GM19324 (cell line): Measurements from ENCODE around the gene EEIG2.
"Not testable (repeated sequence)": the region's sequence is repeated elsewhere in the genome, so short reads cannot be mapped to it uniquely, and the experiment has no call there.

Source experiments
- ATAC-seq: cut with Tn5 transposase; IDR thresholded peaks from one replicate; pipeline ENCODE4 v1.9.1; 2021; ENCODE audit warnings: mild to moderate bottlenecking, moderate library complexity; ENCODE audit not compliant: unreplicated experiment, low FRiP score

Gene EEIG2

GRCh38 chr1:108541861-108542260 is 18.0 kb upstream of the EEIG2 start:
- ATAC-seq = no peak

- ATAC-seq = not testable (repeated sequence)
These were observed 12.4 kb upstream of the EEIG2 start for GRCh38 chr1:108547493-108547892.

GRCh38 chr1:108551137-108551862 is 8.6 kb upstream of the EEIG2 start:
- no peak for ATAC-seq

DNA sequence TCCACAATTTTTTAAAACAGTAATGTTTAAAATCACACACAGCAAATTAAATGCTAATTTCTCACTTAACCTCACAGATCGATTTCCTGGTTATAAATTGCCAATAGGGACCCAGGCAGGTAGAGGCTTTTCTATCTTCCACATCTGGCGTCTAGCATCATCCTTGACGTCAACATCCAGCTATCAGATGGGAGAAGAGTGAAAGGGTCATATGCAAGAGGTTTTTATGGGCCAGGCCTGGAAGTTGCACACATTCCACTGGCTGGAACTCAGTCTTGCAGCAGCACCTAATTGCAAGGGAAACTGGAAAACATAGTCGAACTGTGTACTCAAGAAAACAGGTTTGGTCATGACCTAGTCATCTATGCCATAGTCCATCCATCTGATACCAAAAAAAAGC is 6.0 kb upstream of the EEIG2 start:
- ATAC-seq = no peak

GRCh38 chr1:108554682-108555427 is 5.0 kb upstream of the EEIG2 start:
- no peak for ATAC-seq

- ATAC-seq = no peak
These were observed 3.8 kb upstream of the EEIG2 start for GRCh38 chr1:108556066-108556465.

- ATAC-seq = no peak
These were observed 3.4 kb upstream of the EEIG2 start for GRCh38 chr1:108556499-108556898.

- ATAC-seq = peak; percentile 19
These were observed 2.6 kb upstream of the EEIG2 start for GRCh38 chr1:108557296-108557695.

DNA sequence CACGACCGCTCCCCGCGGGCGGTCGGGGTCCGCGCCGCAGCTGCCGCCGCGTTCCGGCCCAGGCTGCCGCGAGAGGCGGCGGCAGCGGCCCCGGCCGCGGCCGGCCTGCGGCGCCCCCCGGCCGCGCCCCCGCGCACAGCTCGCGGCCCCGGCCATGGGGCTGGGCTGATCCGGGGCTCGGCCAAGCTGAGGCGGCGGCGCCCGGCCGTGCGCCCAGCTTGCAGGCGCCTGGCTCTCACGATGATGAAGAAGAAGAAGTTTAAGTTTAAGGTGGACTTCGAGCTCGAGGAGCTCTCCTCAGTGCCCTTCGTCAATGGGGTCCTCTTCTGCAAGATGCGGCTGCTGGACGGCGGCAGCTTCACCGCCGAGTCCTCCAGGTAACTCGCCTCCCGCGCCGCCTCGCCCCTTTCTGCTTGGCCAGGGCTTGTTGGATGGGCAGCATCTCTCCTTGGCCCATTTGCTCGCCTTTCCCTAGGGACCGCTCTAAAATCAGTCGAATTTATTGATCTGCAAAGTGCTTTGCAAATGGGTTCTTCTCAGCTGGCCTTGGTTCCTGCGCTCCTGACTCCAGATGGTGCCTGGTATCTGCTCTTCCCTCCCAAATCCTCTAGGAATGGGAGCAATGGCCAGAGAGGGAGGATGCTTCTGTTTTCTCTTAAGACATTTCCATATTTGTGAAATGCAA is 431 bp downstream of the EEIG2 start:
- peak; percentile 65 for ATAC-seq

GRCh38 chr1:108560874-108561459 is 1.1 kb downstream of the EEIG2 start:
- no peak for ATAC-seq

GRCh38 chr1:108561689-108562326 is 1.9 kb downstream of the EEIG2 start:
- peak; percentile 43 for ATAC-seq

- ATAC-seq = no peak
These were observed 3.9 kb downstream of the EEIG2 start for GRCh38 chr1:108563808-108564207.

- ATAC-seq = no peak
These were observed 5.2 kb downstream of the EEIG2 start for GRCh38 chr1:108565081-108565480.

- no peak for ATAC-seq
These were observed 5.6 kb downstream of the EEIG2 start for GRCh38 chr1:108565512-108565911.

DNA sequence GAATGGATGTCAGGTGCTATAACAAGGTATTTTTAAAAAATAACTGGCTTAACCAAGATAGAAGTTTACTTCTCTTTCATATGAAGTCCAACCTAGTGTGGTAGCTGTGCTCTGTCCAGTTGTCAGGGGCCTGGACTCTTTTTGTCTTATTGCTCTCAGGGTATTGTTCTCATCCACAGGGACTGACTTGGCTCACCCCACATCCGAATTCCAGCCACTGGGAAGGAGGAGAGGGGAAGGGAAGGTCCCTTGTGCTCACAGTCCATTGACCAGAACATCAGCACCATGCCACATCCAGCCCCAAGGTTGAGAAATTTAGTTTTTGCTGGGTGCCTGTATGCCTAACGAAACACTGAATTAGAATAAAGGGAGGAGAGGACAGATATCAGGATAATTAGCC is 8.7 kb downstream of the EEIG2 start:
- no peak for ATAC-seq

DNA sequence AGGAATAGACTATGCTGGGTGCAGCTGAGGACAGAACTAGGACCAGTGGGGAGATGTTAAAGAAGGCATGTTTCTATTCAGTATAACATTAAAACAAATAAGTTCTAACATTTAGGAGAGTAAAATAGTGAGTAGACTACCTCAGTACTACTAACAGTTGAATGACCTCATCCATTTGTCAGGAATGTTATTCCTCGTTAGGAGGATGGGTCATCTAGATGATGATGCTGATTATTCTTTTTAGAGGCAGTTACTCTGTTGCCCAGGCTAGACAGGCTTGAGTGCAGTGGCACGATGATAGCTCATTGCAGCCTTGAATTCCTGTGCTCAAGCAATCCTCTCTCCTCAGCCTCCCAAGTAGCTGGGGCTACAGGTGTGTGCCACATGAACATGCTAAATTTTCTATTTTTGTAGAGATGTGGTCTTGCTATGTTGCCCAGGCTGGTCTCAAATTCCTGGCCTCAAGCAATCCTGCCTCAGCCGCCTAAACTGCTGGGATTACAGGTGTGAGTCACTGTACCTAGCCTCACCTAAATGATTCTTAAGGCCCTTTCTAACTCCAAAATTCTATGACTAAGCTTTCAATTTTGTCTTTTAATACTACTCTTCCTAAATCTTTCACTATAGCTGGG is 9.3 kb downstream of the EEIG2 start:
- no peak for ATAC-seq

GRCh38 chr1:108570128-108570527 is 10.2 kb downstream of the EEIG2 start:
- ATAC-seq = no peak

GRCh38 chr1:108570998-108571401 is 11.1 kb downstream of the EEIG2 start:
- ATAC-seq = no peak

GRCh38 chr1:108572182-108572581 is 12.3 kb downstream of the EEIG2 start:
- no peak for ATAC-seq

- no peak for ATAC-seq
These were observed 13.3 kb downstream of the EEIG2 start for GRCh38 chr1:108573183-108573582.
